ENCODE measurements around the gene KDM6A.

The KDM6A gene

GRCh38 chrX:45140812-45141211, 267.8 kb downstream of the KDM6A start:
- Histone ChIP-seq H4K20me1 (ENCODE audit: insufficient read depth) (no peaks in the 10 kb centered on the region), H3K27me3 (ENCODE audit: insufficient read depth, low read depth) (no peaks in the 10 kb centered on the region), H3K4me2 (no peak overlapping the region), H3K27ac (no peak overlapping the region), H3K9ac (no peak overlapping the region), H2AFZ (ENCODE audit: low read depth) (no peak overlapping the region), H3K79me2 (ENCODE audit: insufficient read depth, low read depth) (no peaks in the 10 kb centered on the region), H3K4me3 (IDR thresholded peaks at IDR 0.05; ENCODE audit: insufficient read depth, low read depth, low read length) (no peak overlapping the region), H3K36me3 (ENCODE audit: insufficient read depth) (no peaks in the 10 kb centered on the region), H3K4me1 (ENCODE audit: low read depth, poor library complexity, severe bottlenecking) (no peaks in the 10 kb centered on the region)
- no peak for TF ChIP-seq CTCF (conservative IDR thresholded peaks at IDR 0.05; ENCODE audit: low read depth, low read length)

- Histone ChIP-seq H3K4me1 (ENCODE audit: low read depth, poor library complexity, severe bottlenecking) (no peaks in the 10 kb centered on the region), H2AFZ (ENCODE audit: low read depth) (no peak overlapping the region), H3K4me3 (IDR thresholded peaks at IDR 0.05; ENCODE audit: insufficient read depth, low read depth, low read length) (no peak overlapping the region), H3K4me2 (no peak overlapping the region), H3K9ac (no peak overlapping the region), H3K27me3 (ENCODE audit: insufficient read depth, low read depth) (no peaks in the 10 kb centered on the region), H3K27ac (no peak overlapping the region), H3K79me2 (ENCODE audit: insufficient read depth, low read depth) (no peaks in the 10 kb centered on the region), H3K36me3 (ENCODE audit: insufficient read depth) (no peaks in the 10 kb centered on the region), H4K20me1 (ENCODE audit: insufficient read depth) (no peaks in the 10 kb centered on the region)
- TF ChIP-seq CTCF (conservative IDR thresholded peaks at IDR 0.05; ENCODE audit: low read depth, low read length), result no peak
Observed at GRCh38 chrX:45142185-45142584, 269.2 kb downstream of the KDM6A start.

GRCh38 chrX:45143455-45143854, 270.5 kb downstream of the KDM6A start:
- no peak overlapping the region for H3K9ac ChIP-seq
- no peak overlapping the region for H2AFZ ChIP-seq (ENCODE audit: low read depth)
- H3K27ac ChIP-seq, result no peak overlapping the region
- no peak for TF ChIP-seq CTCF (conservative IDR thresholded peaks at IDR 0.05; ENCODE audit: low read depth, low read length)
- H3K79me2 ChIP-seq (ENCODE audit: insufficient read depth, low read depth), result no peaks in the 10 kb centered on the region
- H3K36me3 ChIP-seq (ENCODE audit: insufficient read depth), result no peaks in the 10 kb centered on the region
- no peak overlapping the region for H3K4me3 ChIP-seq (IDR thresholded peaks at IDR 0.05; ENCODE audit: insufficient read depth, low read depth, low read length)
- no peaks in the 10 kb centered on the region for H4K20me1 ChIP-seq (ENCODE audit: insufficient read depth)
- H3K27me3 ChIP-seq (ENCODE audit: insufficient read depth, low read depth), result no peaks in the 10 kb centered on the region
- no peaks in the 10 kb centered on the region for H3K4me1 ChIP-seq (ENCODE audit: low read depth, poor library complexity, severe bottlenecking)
- H3K4me2 ChIP-seq, result no peak overlapping the region

- Histone ChIP-seq H3K4me2 (no peak overlapping the region), H2AFZ (ENCODE audit: low read depth) (no peak overlapping the region), H4K20me1 (ENCODE audit: insufficient read depth) (no peaks in the 10 kb centered on the region), H3K79me2 (ENCODE audit: insufficient read depth, low read depth) (no peaks in the 10 kb centered on the region), H3K27me3 (ENCODE audit: insufficient read depth, low read depth) (no peaks in the 10 kb centered on the region), H3K4me1 (ENCODE audit: low read depth, poor library complexity, severe bottlenecking) (no peaks in the 10 kb centered on the region), H3K9ac (no peak overlapping the region), H3K27ac (no peak overlapping the region), H3K4me3 (IDR thresholded peaks at IDR 0.05; ENCODE audit: insufficient read depth, low read depth, low read length) (no peak overlapping the region), H3K36me3 (ENCODE audit: insufficient read depth) (no peaks in the 10 kb centered on the region)
- TF ChIP-seq CTCF (conservative IDR thresholded peaks at IDR 0.05; ENCODE audit: low read depth, low read length), result no peak
Observed at GRCh38 chrX:45145492-45146215, 272.7 kb downstream of the KDM6A start.

Measured in KMS-11 (cell line).